HG02759 (cell line): Measurements from ENCODE around the gene ANO1.

Experiments used
- ATAC-seq: cut with Tn5 transposase; IDR thresholded peaks from one replicate; pipeline ENCODE4 v1.9.1; 2021; ENCODE audit warnings: mild to moderate bottlenecking, moderate library complexity; ENCODE audit not compliant: unreplicated experiment

ANO1 gene

DNA sequence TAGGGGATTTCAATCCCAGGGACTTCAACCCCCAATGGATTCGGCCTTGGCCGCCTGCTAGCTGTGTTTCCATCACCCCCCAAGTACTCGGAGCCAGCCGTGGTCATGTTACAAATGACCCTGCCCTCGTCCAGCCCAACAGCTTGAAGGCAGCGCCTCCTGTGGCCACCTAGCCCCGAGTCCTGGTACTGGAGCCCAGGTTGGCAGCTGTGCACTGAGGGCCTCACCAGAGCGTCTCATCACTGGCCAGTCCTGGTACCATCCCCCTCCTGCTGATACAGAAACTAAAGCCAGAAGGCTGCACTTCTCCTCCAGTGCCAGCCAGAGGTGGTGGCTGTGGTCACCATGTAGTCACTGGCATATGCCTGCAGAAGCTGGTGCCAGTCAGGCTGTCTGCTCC lies 80.1 kb downstream of the ANO1 start:
- ATAC-seq = no peak

DNA sequence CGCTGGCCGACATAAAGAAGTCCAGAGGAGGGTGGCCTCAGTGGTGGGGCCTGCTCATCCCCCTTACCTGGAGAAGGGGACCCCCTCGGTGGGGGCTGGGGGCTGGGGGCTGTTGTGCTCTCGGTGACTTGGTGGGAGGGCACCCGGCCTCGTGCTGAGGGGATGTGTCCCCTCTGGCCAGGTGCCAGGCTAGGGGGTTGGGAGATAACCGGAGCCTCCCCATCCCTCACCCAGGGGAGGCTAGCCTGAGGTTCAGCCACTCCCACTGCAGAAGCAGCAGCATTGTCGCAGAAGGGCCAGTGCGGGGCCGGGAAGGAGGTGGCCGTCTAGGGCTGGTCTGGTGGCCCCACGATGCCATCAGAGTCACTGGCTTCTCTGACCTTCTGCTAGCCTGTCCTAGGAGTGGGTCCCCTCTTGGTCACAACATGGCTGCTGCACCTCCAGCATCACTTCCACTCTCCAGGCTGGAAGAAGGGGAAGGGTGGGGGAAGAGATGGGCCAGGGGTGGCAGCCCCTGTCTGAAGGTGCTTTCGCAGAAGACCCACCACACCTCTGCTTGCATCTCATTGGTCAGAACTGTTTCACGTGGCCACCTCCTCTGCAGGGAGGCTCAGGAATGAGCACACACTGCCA lies 80.8 kb downstream of the ANO1 start:
- ATAC-seq = no peak

DNA sequence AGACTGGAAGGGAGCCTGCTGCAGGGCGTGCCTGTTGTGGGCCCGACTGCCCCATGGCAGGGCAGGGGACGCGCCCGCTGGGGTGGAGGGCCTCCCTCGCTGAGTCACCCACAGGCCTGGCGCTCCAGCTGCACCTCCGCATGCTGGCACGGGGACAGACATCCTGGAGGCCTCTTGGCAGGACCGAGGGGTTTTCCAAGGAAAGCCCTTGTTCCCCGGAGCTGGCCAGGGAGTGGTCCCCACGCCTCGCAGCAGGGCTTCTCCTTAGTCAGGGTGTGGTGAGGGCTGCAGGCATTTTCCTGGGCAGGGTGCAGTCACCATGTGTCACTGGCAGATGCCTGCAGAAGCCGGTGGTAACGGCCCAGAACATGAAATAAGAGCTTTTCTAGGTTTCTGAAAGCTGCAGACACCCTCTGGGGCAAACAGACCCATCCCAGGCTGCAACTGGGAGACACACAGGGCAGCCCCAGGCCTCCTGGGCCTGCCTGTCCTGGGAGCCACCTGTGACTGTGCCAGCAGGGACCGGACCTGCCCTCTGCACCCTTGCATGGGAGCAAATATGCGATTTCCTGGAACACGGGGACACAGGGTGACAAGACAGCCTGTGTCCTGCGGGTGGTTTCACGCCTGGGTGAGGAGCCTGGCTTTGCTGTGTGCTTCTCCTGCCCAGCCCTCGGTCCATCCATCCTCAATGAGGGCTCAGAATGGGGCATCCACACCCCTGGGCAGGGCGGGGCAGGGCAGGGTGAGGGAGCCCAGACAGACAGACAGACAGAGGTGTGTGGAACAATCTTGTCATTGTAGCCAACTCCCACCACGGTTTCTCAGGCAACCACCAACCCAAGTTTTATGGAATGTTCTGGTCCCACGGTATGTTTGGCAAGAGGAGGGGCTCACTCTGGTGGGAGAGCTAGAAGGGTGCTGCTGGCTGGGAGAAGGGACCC lies 81.8 kb downstream of the ANO1 start:
- no peak for ATAC-seq

DNA sequence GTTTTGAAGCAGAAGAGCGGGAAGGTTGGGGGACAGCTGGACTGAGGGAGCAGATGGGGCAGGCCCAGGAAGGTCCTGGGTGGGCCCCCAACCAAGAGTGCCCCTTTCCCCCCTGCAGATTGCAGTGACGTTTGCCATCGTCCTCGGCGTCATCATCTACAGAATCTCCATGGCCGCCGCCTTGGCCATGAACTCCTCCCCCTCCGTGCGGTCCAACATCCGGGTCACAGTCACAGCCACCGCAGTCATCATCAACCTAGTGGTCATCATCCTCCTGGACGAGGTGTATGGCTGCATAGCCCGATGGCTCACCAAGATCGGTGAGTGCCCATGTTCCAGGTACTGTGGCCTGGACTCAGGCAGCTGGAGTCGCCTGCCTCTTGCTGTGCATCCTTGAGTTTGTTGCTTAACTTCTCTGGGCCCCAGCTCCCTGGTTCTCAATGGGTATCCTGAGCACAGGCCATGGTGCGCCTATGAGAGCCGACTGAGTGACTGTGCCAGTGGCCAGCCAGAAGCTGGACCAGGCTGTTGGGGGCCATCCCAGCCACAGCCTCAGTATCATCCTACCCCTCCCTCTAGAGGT lies 83.0 kb downstream of the ANO1 start:
- ATAC-seq = no peak

DNA sequence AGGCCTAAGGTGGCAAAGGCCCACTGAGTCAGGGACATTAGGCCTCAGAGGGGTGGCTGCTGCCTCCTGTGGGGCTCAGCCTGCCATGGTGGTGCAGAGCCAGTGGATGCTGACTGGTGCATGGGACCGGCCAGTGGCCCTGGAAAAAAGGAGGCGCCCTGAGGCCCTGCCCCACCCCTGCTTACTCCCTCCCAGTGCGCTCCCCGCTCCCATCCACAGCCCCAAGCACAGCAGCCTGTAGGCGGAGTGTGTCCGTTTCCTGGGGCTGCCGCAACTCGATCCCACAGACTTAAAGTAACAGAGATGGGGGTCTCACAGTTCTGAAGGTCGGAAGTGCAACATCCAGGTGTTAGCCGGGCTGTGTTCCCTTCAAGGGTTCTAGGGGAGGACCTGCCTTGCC lies 86.6 kb downstream of the ANO1 start:
- ATAC-seq = no peak

DNA sequence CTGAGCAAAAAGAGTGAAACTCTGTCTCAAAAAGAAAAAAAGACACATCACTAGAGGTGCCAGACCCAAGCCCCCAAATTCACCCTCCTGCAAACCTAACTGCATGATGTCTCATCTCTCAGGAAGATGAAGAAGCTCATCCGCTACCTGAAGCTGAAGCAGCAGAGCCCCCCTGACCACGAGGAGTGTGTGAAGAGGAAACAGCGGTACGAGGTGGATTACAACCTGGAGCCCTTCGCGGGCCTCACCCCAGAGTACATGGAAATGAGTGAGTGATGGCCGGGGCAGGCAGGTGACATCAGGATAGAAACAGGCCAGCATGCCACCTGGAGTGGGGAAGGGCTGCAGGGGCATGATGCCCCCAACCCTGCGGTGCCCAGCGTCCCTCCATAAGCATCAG lies 89.0 kb downstream of the ANO1 start:
- no peak for ATAC-seq

DNA sequence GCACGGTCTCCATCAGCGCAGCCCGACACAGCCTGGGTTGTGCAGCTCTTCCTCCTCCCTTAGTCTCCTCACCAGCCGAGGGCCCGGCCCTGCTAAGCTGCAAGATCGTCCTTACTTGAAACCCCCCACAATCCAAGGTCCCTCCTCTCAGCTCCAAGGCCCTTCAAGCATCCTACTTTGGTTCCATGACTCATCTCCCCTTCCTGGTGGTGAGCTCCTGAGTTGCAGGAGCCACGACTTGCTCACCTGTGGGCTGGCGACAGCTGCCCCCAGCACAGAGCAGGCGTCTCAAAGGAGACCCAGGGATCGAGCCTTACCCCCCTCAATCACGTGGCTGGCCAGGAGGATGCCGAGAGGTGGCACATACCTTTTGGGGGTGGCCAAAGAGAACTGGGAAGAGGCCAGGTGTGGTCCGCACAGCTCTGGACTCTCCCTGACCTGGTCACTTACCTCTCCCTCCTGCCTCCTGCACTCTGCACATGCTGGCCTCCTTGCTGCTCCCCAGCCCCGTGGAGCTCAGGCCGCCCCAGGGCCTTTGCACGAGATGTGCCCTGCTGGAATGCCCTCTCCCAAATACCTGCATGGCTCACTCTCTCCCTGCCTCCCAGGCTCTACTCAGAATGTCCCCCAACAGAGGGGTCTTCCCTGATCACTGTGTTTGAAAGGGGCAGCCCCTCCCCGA lies 89.7 kb downstream of the ANO1 start:
- ATAC-seq = no peak

DNA sequence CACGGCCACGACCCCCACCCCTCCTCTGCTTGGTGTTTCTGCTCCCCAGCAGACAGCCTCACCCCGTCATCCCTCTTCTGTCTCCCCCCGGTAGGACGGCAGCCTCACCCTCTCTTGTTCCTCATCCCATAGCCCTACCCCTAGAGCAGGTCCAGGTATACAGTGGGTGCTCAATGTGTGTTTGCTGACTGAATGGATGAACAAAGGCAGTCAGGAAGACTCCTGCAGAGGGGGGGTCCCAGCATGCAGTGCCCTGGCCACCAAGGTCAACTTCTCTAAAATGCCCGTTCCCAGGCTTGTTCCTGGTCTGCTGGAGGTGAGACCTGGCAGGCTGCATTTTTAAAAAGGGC lies 90.3 kb downstream of the ANO1 start:
- no peak for ATAC-seq

DNA sequence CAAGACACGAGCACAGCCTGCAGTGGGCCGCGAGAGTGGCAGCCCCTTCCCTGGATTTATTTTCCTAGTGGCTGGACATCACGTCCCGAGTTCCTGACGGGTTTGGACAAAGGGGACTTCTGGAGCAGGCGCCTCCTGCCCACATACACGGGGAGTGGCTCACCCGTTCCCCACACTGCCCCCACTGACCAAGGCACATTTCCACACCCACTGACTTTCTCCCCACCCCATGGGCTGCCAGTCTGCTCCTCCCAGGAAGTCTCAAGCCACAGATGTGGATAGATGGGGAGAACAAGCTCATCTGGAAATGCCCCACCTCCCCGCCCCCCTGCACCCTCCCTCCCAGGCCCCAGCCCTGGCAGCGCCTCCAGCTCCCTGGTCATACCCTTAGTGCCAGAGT lies 91.0 kb downstream of the ANO1 start:
- no peak for ATAC-seq

DNA sequence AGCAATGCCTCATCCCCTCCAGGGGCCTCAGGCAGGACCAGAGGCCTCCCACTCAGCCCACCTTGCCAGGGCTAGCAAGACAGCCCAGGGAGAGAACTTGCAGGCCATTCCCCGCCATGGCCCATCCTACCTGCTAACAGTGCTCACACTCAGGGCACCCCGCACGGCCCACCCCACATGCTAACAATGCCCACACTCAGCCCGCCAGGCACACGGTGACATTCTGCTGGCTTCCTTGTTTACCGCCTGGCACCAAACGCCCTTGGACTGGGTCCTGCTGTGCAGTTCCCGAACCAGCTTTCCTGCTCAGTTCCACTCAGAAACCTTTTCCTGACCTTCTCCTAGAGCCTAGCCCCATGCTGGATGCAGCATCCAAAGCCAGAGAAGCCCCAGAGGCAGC lies 91.5 kb downstream of the ANO1 start:
- ATAC-seq = no peak

DNA sequence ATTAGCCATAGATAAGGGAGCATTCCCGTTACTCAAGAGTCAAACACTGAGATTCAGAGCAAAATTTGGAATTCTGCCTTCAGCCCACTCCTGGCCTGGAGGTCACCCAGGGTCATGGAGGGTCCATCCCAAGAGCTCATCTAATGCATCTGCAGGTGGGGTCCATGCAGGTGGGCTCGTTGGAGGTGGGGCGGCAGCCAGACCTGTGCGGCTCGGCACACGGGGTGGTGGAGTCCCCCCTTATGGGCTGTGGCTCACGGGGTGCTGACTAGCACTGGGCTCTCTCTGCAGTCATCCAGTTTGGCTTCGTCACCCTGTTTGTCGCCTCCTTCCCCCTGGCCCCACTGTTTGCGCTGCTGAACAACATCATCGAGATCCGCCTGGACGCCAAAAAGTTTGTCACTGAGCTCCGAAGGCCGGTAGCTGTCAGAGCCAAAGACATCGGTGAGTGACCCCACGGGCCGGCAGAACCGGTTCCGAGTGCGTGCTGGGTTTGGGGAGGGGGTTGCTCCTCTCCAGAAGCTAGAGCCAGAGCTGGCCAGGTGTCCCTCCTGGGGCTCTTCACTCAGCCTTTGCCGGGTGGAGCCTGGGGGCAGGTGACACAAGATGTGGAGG lies 92.6 kb downstream of the ANO1 start:
- no peak for ATAC-seq

DNA sequence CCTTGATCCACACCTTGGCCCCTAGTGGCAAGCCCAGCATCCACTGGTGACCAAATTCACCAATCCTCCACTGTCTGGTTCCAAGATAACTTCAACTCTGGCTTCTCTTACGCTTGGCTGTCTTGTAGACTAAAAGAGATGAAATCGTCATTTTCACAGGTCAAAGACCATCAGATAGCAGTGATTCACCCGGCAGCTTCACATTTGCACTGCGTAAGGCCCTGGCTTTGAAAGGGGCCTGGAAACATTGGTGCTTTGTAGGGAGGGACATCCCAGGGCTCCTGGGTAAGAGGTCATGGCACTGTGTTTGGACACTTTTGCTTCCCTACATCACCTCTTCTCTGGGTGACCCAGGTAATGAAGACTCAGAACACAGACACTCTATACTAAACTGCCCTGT lies 94.9 kb downstream of the ANO1 start:
- no peak for ATAC-seq

DNA sequence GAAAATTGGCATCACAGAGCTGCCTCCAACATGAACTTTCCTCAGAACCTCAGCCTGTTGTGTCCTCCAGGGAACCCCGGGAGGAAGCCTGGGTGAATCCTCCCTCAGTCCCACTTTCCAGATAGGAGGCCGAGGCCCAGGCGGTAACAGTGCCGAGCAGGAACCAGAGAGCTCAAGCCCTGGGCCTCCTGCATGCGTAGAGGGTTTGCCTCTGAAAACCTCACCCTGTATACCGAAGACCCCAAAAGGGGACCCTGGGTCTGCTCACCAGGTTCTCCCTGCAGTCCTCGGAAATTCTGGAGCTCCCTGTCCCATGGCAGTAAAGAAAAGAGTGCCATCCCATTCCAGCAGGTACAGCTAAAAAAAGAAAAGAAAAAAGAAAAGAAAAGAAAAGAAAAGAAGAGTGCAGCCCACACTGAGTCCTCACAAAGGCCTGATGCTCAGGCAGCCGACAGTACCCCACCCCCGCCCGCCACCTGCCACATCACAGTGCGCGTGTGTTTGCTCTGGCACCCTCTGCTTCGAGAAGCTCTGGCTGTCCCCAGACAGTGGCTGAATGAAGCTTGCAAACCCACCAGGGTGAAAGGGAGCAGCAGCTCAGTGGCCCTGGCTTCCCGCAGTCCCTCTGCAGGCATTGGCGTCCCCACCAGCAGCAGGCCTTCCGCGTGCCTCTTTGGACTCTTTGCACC lies 96.6 kb downstream of the ANO1 start:
- no peak for ATAC-seq

DNA sequence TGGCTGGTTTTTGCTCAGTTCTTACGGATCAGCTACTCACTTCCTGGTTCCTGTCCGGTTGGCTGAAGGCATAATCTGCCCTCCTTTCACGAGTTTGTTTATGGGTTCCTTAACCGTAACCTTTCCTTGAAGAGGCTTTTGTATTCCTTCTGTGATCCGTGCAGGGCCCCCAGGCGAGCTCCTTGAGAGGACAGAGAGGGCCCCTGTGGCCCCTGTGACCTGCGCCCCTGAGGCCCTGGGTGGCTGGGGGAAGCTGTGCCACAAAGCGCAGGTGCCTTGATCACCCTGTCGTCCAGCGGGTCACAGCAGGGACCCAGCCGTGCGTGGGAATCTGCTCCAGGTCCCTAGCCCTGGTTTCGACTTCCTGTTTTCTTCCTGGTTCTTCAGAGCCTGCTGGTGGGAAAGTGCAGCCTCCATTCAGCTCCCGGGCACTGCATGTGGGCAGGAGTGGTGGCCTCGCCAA lies 97.2 kb downstream of the ANO1 start:
- ATAC-seq = no peak

DNA sequence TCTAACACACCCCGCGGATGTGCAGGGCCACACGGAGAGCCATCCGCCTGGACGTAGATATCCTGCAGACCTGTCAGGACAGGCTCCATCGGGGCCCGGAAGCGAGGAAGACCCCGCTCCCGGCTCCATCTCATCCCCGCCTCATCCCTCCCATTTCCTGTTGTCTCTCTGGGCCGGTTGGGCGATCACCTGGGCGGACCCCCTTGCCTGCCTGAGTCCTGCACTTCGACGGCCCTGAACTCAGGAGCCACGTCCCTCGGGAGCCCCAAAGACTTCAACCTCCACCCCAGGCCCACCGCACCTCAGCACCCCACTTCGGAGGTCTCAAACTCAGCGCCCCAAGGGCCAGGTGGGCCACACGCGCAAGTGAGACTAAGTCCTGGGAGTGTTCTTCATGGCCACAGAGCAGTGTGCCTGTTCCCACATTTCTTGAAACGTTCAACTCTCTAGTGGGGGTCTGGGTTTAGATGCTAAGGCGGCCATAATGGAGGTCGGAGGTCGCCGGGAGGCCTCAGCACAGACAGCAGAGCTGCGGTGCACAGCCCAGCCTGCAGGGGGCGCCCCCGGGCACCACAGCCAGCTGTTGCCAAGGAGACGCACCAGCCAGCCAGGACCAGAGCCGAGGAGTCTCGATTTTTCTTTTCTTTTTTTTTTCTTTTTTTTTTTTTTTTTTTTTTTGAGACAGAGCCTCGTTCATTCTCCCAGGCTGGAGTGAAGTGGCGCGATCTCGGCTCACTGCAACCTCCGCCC lies 99.0 kb downstream of the ANO1 start:
- ATAC-seq = no peak

DNA sequence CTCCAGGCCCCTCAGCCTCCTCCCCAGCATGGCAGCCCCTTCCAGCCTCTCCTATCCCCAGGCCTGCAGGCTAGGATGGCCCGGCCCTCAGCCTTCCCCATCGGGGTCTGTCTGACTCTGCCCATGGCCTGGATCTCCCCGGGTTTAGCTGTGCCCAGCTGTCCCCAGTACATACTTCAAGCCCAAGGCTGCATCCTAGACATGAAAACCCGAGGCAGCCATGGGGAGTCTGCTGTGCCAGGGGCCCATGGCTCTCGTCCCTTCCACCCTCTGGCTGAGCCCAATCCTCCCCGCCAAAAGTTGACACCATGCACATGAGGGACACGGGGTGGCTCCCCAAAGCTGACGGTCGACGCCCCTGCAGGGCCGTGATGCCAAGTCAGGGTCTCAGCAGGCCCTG lies 102.8 kb downstream of the ANO1 start:
- ATAC-seq = no peak

DNA sequence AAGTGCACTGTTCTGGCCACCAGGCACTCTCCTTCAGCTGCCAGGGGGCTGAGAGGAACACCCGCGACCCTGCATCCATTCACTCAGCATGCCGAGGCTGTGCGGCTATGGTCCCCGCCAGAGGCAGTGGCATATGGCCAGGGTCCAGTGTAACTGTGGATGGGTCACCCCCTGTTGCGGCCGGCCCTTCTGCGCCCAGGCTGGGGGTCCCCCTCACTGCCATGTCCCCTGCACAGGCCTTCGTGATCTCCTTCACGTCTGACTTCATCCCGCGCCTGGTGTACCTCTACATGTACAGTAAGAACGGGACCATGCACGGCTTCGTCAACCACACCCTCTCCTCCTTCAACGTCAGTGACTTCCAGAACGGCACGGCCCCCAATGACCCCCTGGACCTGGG lies 104.1 kb downstream of the ANO1 start:
- no peak for ATAC-seq

DNA sequence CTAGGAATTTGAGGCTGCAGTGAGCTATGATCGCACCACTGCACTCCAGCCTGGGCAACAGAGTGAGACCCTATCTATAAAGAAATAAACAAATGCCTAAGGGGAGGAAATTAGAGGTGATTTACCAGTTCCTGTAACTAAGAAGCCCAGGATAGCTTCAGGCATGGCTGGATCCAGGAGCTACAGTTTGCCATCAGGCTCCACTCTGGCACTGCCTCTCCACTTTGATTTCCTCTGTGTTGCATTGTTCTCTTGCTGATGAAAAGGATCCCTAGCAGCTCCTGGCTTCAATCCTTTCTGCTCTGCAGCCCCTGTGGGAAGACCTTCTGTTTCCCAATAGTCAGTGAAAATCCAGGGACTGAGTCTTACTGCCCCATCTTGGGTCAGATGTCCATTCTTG lies 104.9 kb downstream of the ANO1 start:
- no peak for ATAC-seq

DNA sequence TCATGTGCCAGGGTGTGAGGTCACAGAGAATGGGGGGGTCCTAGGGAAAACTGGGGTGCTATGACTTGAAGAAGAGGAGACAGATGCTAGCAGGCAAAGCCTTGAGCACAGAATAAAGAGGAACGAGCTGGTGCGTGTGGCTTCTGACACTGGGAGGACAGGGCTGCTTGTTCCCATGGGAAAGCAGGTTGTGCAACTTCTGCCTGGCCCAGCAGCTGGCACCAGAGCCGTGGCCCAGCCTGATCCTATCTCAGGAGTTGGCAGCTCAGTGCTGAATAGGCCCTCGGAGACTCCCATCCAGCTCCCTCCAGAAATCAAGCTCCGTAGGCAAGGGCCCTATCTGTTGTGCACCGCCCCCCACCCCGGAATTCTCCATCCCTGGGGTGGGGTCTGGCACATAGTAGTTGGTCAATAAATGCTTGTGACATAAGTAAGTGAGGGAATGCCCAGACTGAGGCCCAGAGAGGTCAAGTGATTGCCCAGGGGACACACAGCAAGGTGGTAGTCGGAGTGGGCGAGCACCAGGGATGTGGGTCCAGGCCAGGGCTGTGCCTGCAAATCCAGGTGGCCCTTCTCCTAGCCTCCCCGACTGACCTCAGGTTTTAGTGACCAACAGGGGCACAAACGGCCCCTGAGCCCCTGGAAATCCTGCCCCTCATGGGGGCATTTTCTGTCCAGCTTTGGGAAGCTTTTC lies 105.5 kb downstream of the ANO1 start:
- no peak for ATAC-seq
